Hippocampal formation (tissue), 2 donors: ENCODE results near the gene BIVM.
"Not testable (repeated sequence)": the region's sequence is repeated elsewhere in the genome, so short reads cannot be mapped to it uniquely, and the experiment has no call there.

Experiments
- DNase-seq, 2 donors: peaks; one replicate each; lab custom pipeline; 2025; lab: John Stamatoyannopoulos, UW

BIVM gene

GRCh38 chr13:102798581-102799425, at the start of gene BIVM, which contains the start of gene POGLUT2:
Gene BIVM (plus strand): TSS chr13:102799119. CDS start chr13:102807268, 8,149 bp downstream.
Gene POGLUT2 (minus strand): TSS chr13:102798976. CDS start chr13:102798670, 306 bp downstream.
- DNase-seq: peak; percentile 79 to 86

DNA sequence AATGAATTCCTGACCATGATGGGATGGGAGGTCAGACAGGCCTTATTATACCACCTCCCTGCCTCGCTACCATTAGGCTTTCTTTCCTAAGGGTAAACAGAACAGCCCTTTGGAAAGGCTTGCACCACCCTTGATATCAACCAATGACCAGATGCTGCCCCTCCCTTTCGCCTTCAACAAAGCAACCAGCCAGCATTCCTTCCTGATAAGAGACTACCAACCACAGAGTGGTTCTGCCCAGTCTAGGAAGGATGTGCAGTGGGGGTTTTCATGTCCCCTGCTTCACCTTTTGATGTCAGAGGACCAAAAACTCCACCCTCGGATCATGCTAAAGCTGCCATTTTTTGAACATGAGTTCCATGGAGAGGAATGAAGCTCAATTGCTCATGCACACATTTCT, 47.0 kb upstream of the BIVM start:
- no peak for DNase-seq

- DNase-seq: no peak
These were observed 41.9 kb upstream of the BIVM start for GRCh38 chr13:102757006-102757405.

DNA sequence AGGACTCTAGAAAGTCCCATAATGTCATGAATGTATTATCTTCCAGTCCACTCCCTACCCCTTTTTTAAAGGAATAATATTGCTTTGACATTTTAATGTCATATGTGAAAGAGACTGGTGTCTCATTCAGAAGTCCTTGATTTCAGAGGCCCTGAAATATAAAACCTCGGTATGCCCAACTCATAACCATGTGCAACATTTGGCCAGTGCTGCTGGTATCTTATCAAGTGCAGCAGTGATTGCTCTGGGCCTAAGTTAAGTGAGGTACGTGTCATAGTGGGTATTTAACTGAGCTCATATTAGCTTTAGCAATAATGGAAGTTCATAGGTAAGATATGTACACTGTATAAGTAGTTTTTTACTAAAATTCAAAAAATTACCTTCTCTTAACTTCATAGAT, 40.1 kb upstream of the BIVM start:
- no peak for DNase-seq

- no peak for DNase-seq
These were observed 37.8 kb upstream of the BIVM start for GRCh38 chr13:102761071-102761470.

- no peak for DNase-seq
These were observed 35.2 kb upstream of the BIVM start for GRCh38 chr13:102763741-102764140.

DNA sequence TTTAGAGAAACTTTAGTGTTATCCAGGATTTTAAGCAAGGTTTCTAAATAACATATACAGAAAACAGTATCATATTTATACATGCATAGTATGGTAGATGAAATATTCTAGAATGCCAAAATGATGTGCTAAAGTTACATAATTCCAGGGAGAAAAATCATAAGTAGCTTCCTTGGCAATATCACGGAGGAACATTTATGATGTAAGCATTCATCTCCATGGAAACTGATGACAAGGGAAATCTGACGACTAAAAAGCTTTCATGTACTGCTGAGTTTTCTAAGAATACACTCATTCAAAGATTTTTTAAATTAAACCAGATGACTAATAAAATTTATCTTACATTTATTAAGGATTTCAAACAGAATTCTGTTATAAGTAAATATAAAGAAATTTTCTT, 30.0 kb upstream of the BIVM start:
- no peak for DNase-seq

GRCh38 chr13:102769679-102770078, 29.2 kb upstream of the BIVM start:
- no peak for DNase-seq

- no peak for DNase-seq
These were observed 28.5 kb upstream of the BIVM start for GRCh38 chr13:102770435-102770834.

DNA sequence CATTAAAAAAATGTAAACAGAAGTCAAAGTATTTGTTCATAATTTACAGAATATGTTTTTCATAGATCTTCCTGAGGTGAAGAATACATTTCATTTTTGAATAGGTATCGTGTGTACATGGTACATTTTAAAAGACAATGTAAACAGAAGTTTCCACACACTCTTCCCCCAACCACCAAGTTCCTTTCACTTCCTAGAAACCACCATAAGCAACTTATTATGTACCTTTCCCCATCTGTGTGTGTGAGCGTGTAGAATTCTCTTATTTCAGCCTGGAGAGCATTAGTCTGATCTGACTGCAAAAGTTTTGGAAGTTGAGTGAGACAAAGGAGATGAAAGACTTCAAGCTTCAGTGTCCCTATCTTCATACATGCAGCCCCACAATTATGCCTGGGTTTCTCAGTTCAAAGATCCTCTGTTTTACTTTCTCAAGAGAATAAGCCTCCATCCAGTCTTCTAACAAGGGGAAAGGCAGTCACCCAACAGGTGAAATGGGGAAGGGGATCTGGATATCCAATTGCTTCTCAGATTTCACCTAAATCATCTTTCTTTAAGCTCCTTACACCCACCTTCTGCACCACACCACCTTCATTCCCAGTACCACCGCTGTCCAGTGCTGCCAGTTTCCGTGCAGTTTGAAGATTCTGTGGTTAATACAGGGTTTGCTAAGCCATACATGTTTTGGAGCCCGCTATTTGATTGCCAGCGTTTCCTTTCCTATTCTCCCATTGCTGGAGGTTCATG, 27.4 kb upstream of the BIVM start:
- no peak for DNase-seq

DNA sequence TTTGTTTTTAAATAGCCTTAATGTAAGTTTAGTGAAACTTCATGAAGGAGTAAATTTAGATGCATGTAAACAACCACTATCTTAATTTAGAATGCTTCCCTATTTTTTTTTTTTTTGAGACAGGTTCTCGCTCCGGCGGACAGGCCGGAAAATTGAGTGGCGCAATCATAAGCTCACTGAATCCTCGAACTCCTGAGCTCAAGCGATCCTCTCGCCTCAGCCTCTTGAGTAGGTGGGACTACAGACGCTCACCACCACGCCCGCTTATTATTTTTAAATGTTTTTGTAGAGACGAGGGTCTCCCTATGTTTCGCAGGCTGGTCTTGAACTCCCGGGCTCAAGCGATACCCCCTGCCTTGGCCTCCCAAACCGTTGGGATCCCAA, 26.9 kb upstream of the BIVM start:
- no peak for DNase-seq

DNA sequence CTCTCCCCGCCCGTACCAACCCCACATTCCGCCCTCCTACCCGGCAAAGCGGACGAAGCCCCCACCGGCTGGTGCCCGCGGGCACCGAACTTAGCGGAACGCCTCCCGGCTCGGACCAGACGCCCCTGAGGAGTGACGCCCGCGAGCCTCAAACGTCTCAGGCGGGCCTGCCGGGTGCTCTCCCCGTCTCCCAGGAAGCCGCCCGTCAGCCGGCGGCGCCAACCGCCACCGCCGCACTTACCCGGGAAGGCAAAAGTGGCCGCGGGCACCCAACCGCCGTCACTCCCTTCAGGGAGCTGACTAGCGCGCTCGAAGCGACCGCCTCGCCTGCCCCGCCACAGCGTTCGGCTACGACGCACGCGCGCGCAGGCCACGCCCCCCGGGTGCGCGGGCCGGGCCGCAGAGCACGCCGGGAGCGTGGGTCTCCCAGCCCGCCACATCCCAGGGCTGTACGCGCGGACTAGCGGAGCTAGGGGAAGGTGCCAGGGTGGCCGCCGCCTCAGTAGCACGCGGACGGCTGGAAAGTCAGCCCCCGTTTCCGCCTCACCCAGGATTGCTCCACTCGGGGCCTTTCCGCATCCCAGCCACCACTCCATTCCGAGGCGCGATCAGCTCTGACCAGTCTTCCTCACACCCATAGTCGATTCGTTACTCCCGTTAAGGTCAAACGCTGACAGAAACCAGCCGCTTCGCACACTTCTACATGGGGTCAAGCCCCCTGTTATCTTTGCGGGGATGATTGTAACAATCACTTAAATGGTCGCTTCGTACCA, 25.3 kb upstream of the BIVM start, which contains the start of gene TEX30:
TSS of gene TEX30 (minus strand) at position 346 of the 773 bp plus-strand sequence. CDS start 3,760 bp downstream, outside the sequence.
- peak; percentile 72 to 75 for DNase-seq

DNA sequence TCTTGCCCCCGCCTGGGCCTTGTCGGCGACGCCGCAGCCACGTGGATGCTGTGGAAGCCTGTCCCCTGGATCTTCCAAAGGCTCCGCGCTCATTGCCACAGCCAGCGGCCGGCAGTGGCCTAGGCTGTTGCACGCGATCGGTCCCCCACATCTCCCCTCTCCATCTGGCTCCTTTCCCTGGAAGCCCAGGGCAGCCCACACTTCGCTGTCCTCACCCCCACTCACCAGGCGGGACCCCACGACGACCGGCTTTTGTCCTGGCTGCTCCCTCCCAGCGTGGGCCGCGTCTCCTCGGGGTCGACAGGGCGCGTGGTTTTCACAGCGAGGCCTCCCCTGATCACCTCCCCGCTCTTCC, 24.7 kb upstream of the BIVM start:
- no peak for DNase-seq

DNA sequence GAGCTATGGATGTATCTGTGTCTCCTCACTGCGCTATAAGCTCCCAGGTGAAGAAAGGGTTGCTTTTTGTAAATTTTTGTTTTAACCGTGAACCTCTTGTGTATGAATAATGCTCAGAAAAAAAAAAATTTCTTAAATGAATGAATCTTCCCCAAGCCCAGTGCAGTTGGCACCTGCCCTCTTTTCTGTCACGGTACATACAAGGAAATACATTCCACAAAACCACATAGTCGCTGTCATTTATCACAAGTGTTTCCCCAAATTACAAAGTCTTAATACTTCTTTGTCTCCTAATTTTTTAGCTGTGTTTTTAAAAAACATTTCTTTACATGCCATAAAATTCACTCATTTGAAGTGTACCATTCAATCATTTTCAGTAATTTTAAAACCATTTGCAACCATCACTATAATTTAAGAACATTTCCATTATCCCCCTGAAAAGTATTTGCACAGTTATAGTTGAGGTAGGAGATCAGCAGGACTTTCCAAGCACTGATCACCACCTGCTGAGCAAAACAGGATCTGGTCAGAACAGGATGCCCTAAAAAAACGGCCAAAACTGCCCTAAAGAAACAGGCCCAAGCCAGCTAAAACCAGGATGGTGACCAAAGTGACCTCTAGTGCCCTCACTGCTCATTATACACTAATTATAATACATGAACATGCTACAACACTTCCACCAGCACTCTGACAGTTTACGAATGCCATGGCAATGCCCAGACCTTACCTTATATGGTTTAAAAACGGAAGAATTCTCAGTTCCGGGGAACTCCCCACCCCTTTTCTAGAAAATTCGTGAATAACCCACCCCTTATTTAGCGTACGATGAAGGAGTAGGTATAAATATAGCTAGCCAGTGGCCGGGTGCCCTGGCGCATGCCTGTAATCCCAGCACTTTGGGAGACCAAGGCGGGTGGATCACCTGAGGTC, 24.1 kb upstream of the BIVM start:
- no peak for DNase-seq

- no peak for DNase-seq
These were observed 22.6 kb upstream of the BIVM start for GRCh38 chr13:102776271-102776670.

DNA sequence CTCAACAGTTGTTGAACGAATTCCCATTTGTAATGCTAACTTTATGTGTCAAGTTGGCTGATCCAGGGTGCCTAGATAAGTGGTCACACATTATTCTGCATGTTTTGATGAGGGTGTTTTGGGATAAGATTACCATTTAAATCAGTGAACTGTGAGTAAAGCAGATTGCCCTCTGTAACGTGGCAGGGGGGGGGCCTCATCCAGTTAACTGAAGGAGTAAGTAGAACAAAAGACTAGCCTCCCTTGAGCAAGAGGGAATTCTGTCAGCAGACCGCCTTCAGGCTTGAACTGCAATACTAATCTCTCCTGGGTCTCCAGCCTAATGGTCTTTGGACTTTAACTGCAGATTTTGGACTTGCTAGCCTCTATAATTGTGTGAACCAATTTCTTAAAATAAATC, 21.2 kb upstream of the BIVM start:
- DNase-seq: no peak

GRCh38 chr13:102779436-102780159, 19.3 kb upstream of the BIVM start:
- DNase-seq: no peak

DNA sequence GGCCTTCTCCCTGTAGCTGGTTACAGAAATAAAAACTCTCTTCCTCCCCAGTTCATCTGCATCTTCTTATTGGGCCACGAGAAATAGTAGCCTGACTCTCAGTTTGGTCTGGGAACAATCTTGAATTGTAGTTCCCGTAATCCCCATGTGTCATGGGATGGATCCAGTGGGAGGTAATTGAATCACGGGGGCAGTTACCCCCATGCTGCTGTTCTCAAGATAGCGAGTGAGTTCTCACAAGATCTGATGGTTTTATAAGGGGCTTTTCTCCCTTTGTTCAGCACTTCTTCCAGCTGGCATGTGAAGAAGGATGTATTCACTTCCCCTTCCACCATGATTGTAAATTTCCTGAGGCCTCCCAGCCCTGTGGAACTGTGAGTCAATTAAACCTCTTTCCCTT, 18.3 kb upstream of the BIVM start:
- not testable (repeated sequence) for DNase-seq

- DNase-seq: no peak
These were observed 17.3 kb upstream of the BIVM start for GRCh38 chr13:102781591-102781990.

DNA sequence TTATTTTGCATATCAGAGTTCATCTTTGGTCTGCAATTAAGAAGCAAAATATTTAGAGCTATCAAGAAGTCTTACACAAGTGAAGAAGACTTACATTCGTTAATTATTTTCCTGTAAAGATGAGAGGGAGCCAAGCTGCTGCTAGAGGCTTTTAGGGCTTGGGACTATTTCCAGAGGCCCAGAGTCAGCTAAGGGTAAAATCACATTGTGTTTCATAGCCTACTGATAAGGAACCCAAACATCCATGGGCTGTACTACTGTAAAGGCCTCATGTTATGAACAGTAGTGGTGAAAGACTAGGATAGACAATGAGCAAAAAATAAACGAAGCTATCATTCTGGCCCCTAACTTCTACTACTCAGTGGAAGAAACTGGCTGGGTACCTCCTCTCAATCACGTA, 14.4 kb upstream of the BIVM start:
- DNase-seq: no peak

DNA sequence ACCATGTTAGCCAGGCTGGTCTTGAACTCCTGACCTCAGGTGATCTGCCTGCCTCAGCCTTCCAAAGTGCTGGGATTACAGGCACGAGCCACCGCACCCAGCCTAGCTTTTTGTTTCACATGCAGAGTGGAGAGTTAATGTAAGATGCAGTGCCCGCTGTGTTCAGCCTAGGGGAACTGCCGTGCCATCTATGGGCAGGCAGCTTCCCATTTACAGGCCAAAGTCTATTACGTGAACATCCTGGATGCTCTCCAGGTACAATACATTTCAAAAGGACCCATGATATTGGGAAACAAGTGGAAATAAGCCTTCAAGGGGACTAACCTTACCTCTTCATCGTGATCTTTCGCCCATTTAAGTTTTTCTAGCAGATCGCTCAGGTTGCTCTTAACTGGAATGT, 10.2 kb upstream of the BIVM start:
- DNase-seq: no peak
